G401 (cell line): ENCODE results near the gene SGTA. TPM values are rescaled to one million over a fixed set of nuclear protein-coding genes. Genes with fewer than 3 reads are reported as not detected.

ENCODE experiments used
- DNase-seq: peaks from one replicate; pipeline ENCODE4 v3.0.0-alpha.2; 2015; ENCODE audit warnings: low spot score
- in situ Hi-C: cut with HindIII; loops from 2 replicates; pipeline ENCODE4 v1.10.0; 2016; ENCODE audit warnings: low sequenced_read_pairs, mixed read lengths
- total RNA-seq: library from RNA; depleted of rRNA; stranded (reverse); fragments of >200 nt; shearing (Covaris generic); gene quantifications from 2 replicates; pipeline ENCODE4 v1.2.3, GENCODE V29; 2014

The SGTA gene
- total RNA-seq, 1 experiment from 2014 or later: 143 TPM

GRCh38 chr19:2775556-2776430 is 7.3 kb downstream of the SGTA start:
- DNase-seq: no peak
- in situ Hi-C loops: no loop called here

GRCh38 chr19:2774953-2775555 is 8.0 kb downstream of the SGTA start:
- in situ Hi-C loops: no loop called here
- DNase-seq: no peak

GRCh38 chr19:2774083-2774679 is 8.9 kb downstream of the SGTA start:
- DNase-seq: no peak
- in situ Hi-C loops: no loop called here

GRCh38 chr19:2771786-2772674 is 11.0 kb downstream of the SGTA start:
- in situ Hi-C loops: no loop called here
- DNase-seq: no peak

- peak; percentile 64 for DNase-seq
- in situ Hi-C loops: no loop called here
Observed at GRCh38 chr19:2770055-2771013, 12.7 kb downstream of the SGTA start.

- in situ Hi-C loops: no loop called here
- DNase-seq: no peak
Observed at GRCh38 chr19:2769218-2769617, 13.9 kb downstream of the SGTA start.

- no peak for DNase-seq
- in situ Hi-C loops: no loop called here
Observed at GRCh38 chr19:2768365-2769132, 14.5 kb downstream of the SGTA start.

- DNase-seq: no peak
- in situ Hi-C loops: no loop called here
Observed at GRCh38 chr19:2767688-2768087, 15.4 kb downstream of the SGTA start.

- in situ Hi-C loops: no loop called here
- DNase-seq: no peak
Observed at GRCh38 chr19:2766594-2767372, 16.3 kb downstream of the SGTA start.

- in situ Hi-C loops: no loop called here
- DNase-seq: no peak
Observed at GRCh38 chr19:2765376-2765775, 17.7 kb downstream of the SGTA start.

GRCh38 chr19:2764945-2765344 is 18.1 kb downstream of the SGTA start:
- in situ Hi-C loops: no loop called here
- DNase-seq: no peak

GRCh38 chr19:2763687-2764086 is 19.4 kb downstream of the SGTA start:
- in situ Hi-C loops: no loop called here
- DNase-seq: no peak

- no peak for DNase-seq
- in situ Hi-C loops: no loop called here
Observed at GRCh38 chr19:2762783-2763496, 20.1 kb downstream of the SGTA start.

GRCh38 chr19:2761876-2762782 is 20.9 kb downstream of the SGTA start:
- in situ Hi-C loops: no loop called here
- DNase-seq: no peak

GRCh38 chr19:2761309-2761677 is 21.8 kb downstream of the SGTA start:
- DNase-seq: no peak
- in situ Hi-C loops: no loop called here
